ENCODE results near the gene ZNF845. TPM values are rescaled to one million over a fixed set of nuclear protein-coding genes. Genes with fewer than 3 reads are reported as not detected.

ZNF845 gene
- total and polyA plus RNA-seq, 2 experiments from 2014 or later, result 5.5 to 22.1 TPM

GRCh38 chr19:53389571-53389970 lies 56.0 kb downstream of the ZNF845 start:
- peak overlapping the region; percentile 9; the same call in 2 of the 3 replicates for H3K4me3 Mint-ChIP-seq
- H3K4me2 ChIP-seq, result peak overlapping the region; percentile 79
- peaks cover 16% of the 10 kb centered on the region for H3K4me1 Mint-ChIP-seq
- H3F3A ChIP-seq (replicated peaks; ENCODE audit: low read depth), result peaks cover 7% of the 10 kb centered on the region
- no peaks in the 10 kb centered on the region; the same call in 1 of the 2 replicates for H4K20me1 ChIP-seq (replicated peaks; ENCODE audit: insufficient read depth)
- no peaks in the 10 kb centered on the region for H3K27me3 ChIP-seq (ENCODE audit: insufficient read depth)
- peak overlapping the region; percentile 53 for H3K4me3 ChIP-seq
- no peaks in the 10 kb centered on the region for H3K79me2 ChIP-seq (replicated peaks; ENCODE audit: insufficient read depth)
- TF ChIP-seq POLR2AphosphoS5 (IDR thresholded peaks at IDR 0.05; ENCODE audit: low read depth), result no peak
- no peak for TF ChIP-seq CTCF (conservative IDR thresholded peaks at IDR 0.05; ENCODE audit: low read depth in 2 of 2)
- no peak for TF ChIP-seq ETS1 (IDR thresholded peaks at IDR 0.05)
- TF ChIP-seq ZNF331 (CRISPR knock-in tag; IDR thresholded peaks at IDR 0.05; ENCODE audit: low read depth), result no peak
- no peak for TF ChIP-seq ZNF462 (CRISPR knock-in tag; IDR thresholded peaks at IDR 0.05)
- no peak for TF ChIP-seq CREB1 (CRISPR knock-in tag; IDR thresholded peaks at IDR 0.05; ENCODE audit: low read depth)
- H3K27ac Mint-ChIP-seq, result no peak overlapping the region
- peak overlapping the region; percentile 78 for H3K27ac ChIP-seq (ENCODE audit: low read depth)
- H3K4me1 ChIP-seq (ENCODE audit: insufficient read depth), result peaks cover 36% of the 10 kb centered on the region
- peaks cover 16% of the 10 kb centered on the region for H3K36me3 ChIP-seq (ENCODE audit: insufficient read depth)
- no peak overlapping the region for H2AFZ ChIP-seq
- peaks cover 13% of the 10 kb centered on the region for H3K27me3 Mint-ChIP-seq (ENCODE audit: insufficient read depth, low read depth, poor library complexity)
- DNase-seq (ENCODE audit: low spot score) (no peak), ATAC-seq (no peak)
- H3K9me2 ChIP-seq (ENCODE audit: insufficient read depth), result peaks cover 3% of the 10 kb centered on the region; the same call in 1 of the 2 replicates
- peaks cover 12% of the 10 kb centered on the region for H3K9me3 Mint-ChIP-seq
- peaks cover 27% of the 10 kb centered on the region for H3K36me3 Mint-ChIP-seq (ENCODE audit: low read depth)

Measured in GM23338 (cell line).